ENCODE data around the gene SLC44A1. TPM values are rescaled to one million over a fixed set of nuclear protein-coding genes. Genes with fewer than 3 reads are reported as not detected.

Gene SLC44A1
- total and polyA plus RNA-seq, 10 of the 15 experiments (the other 5 are each of a cell fraction or from before 2014, with no cell fraction given): 2.4 to 21.2 (median 12.4) TPM

DNA sequence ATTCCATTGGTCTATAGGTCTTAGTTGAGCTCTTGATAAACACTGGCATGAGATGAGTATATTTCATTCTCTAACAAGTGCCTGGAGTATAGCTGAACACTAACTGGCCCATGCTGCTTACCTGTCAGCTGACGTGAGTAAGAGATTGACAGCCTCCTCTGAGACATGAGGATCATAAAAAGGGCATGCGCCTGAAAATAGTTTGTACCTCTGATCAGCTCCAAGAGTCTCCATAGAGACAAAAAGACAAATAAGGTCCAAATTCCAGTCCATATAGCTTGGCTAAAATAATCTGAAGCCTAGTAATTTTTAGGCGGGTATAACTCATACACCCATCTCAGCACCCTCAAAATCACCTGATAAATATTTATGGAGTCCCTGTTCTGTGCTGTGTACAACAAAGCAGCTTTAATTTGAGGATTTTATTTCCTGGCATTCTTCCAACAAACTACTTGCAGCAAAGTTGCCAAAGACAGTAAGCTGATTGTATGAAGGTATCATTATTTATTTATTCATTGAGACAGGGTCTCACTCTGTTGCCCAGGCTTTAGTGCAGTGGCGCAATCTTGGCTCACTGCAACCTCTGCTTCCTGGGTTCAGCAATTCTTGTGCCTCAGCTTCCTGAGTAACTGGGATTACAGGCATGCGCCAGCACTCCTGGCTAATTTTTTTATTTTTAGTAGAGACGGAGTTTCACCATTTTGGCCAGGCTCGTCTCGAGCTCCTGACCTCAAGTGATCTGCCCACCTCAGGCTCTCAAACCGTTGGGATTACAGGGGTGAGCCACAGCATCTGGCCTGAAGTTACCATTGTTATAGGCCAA, 187.2 kb downstream of the SLC44A1 start:
- BruUV-seq (replicated peaks): no TSS peak
- WGBS (ENCODE audit: insufficient coverage, insufficient replicate concordance, low lambda C conversion rate, missing lambda C conversion rate): 80% methylated on average over 9 of the region's 9 CpGs
- no peak overlapping the region for H3K27ac ChIP-seq (ENCODE audit: control insufficient read depth, insufficient read depth)
- H3K79me2 ChIP-seq (ENCODE audit: control insufficient read depth, insufficient read depth, low read length): no peaks in the 10 kb centered on the region
- TF ChIP-seq YBX1 (IDR thresholded peaks at IDR 0.05): no peak
- TF ChIP-seq SIN3A (IDR thresholded peaks at IDR 0.05; ENCODE audit: low read depth, low read length): no peak
- no peak for TF ChIP-seq RAD51 (IDR thresholded peaks at IDR 0.05)
- no peak for TF ChIP-seq SRF (IDR thresholded peaks at IDR 0.05; ENCODE audit: low read depth in 2 of 2, low read length in 2 of 2)
- TF ChIP-seq NR2F1 (conservative IDR thresholded peaks at IDR 0.05): no peak
- TF ChIP-seq, protein P1, sequence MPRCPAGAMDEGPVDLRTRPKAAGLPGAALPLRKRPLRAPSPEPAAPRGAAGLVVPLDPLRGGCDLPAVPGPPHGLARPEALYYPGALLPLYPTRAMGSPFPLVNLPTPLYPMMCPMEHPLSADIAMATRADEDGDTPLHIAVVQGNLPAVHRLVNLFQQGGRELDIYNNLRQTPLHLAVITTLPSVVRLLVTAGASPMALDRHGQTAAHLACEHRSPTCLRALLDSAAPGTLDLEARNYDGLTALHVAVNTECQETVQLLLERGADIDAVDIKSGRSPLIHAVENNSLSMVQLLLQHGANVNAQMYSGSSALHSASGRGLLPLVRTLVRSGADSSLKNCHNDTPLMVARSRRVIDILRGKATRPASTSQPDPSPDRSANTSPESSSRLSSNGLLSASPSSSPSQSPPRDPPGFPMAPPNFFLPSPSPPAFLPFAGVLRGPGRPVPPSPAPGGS (IDR thresholded peaks at IDR 0.05; ENCODE audit: borderline replicate concordance, insufficient read depth, low read depth, low read length, poor library complexity, severe bottlenecking): no peak
- TF ChIP-seq, protein P2, sequence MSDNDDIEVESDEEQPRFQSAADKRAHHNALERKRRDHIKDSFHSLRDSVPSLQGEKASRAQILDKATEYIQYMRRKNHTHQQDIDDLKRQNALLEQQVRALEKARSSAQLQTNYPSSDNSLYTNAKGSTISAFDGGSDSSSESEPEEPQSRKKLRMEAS (IDR thresholded peaks at IDR 0.05; ENCODE audit: low read depth, low read length): no peak
- TF ChIP-seq, protein P3, sequence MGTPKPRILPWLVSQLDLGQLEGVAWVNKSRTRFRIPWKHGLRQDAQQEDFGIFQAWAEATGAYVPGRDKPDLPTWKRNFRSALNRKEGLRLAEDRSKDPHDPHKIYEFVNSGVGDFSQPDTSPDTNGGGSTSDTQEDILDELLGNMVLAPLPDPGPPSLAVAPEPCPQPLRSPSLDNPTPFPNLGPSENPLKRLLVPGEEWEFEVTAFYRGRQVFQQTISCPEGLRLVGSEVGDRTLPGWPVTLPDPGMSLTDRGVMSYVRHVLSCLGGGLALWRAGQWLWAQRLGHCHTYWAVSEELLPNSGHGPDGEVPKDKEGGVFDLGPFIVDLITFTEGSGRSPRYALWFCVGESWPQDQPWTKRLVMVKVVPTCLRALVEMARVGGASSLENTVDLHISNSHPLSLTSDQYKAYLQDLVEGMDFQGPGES (IDR thresholded peaks at IDR 0.05): no peak
- TF ChIP-seq, protein P4, sequence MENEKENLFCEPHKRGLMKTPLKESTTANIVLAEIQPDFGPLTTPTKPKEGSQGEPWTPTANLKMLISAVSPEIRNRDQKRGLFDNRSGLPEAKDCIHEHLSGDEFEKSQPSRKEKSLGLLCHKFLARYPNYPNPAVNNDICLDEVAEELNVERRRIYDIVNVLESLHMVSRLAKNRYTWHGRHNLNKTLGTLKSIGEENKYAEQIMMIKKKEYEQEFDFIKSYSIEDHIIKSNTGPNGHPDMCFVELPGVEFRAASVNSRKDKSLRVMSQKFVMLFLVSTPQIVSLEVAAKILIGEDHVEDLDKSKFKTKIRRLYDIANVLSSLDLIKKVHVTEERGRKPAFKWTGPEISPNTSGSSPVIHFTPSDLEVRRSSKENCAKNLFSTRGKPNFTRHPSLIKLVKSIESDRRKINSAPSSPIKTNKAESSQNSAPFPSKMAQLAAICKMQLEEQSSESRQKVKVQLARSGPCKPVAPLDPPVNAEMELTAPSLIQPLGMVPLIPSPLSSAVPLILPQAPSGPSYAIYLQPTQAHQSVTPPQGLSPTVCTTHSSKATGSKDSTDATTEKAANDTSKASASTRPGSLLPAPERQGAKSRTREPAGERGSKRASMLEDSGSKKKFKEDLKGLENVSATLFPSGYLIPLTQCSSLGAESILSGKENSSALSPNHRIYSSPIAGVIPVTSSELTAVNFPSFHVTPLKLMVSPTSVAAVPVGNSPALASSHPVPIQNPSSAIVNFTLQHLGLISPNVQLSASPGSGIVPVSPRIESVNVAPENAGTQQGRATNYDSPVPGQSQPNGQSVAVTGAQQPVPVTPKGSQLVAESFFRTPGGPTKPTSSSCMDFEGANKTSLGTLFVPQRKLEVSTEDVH (IDR thresholded peaks at IDR 0.05; ENCODE audit: low read depth, partially characterized antibody): no peak
- FAIRE-seq (no peak), ATAC-seq (no peak), DNase-seq (ENCODE audit: low read depth, low spot score) (no peak)
- in situ Hi-C loops (cut with MboI): no loop called here
- no peak overlapping the region for H3K4me2 ChIP-seq (ENCODE audit: control insufficient read depth, insufficient read depth)
- no peaks in the 10 kb centered on the region; the same call in 2 of the 3 replicates for H3K9me3 ChIP-seq (replicated peaks; ENCODE audit: control insufficient read depth, insufficient read depth, low read length)
- intact Hi-C loops (cut with micrococcal nuclease; ENCODE audit: unreplicated experiment): loop anchor here (5.0 kb wide), 1 partner anchor 176 kb away; no protein-coding TSS in a partner anchor
- ChIA-PET RAD21 (ENCODE audit: unreplicated experiment) (interaction anchor here (1.1 kb wide), 1 partner anchor 287 kb away, joined by 4 read pairs; no protein-coding TSS in a partner anchor), CTCF (no interaction called here), SMC1A (ENCODE audit: uncharacterized antibody, unreplicated experiment) (interaction anchor here (1.1 to 1.5 kb wide), 4 partner anchors 11 to 287 kb away, joined by 3 to 7 read pairs (median 3); no protein-coding TSS in a partner anchor), POLR2A (no interaction called here)
- H3K27me3 ChIP-seq (replicated peaks in 1 of 2; ENCODE audit: control insufficient read depth in 2 of 2, insufficient read depth in 2 of 2, low read length in 1 of 2): no peaks in the 10 kb centered on the region
- H3K4me1 ChIP-seq (ENCODE audit: control insufficient read depth, insufficient read depth, low read length): no peaks in the 10 kb centered on the region
- no peak overlapping the region for H3K9ac ChIP-seq (ENCODE audit: control insufficient read depth, insufficient read depth, low read length)
- no peaks in the 10 kb centered on the region for H3K36me3 ChIP-seq (ENCODE audit: control insufficient read depth in 2 of 2, insufficient read depth in 2 of 2, low read length in 1 of 2)
- H3K4me3 ChIP-seq: no peak overlapping the region
- no peak overlapping the region for H2AFZ ChIP-seq (ENCODE audit: control insufficient read depth, low read depth, low read length)
- H4K20me1 ChIP-seq (ENCODE audit: control insufficient read depth, insufficient read depth): no peaks in the 10 kb centered on the region

Measured in GM12878 (cell line).